GM19193 (cell line): ENCODE data around the gene FSIP2.

Experiments used
- POLR2A ChIP-seq: IDR thresholded peaks from 4 replicates; pipeline ENCODE4 v1.6.1; 2011; ENCODE audit not compliant: insufficient read depth, insufficient read length; ENCODE audit errors: extremely low read depth

Gene FSIP2

GRCh38 chr2:185860321-185860720 lies 121.7 kb downstream of the FSIP2 start:
- TF ChIP-seq POLR2A: no peak

GRCh38 chr2:185862657-185863398 lies 124.2 kb downstream of the FSIP2 start:
- TF ChIP-seq POLR2A: no peak

GRCh38 chr2:185875136-185875931 lies 136.7 kb downstream of the FSIP2 start:
- TF ChIP-seq POLR2A: no peak

GRCh38 chr2:185876234-185876633 lies 137.6 kb downstream of the FSIP2 start:
- TF ChIP-seq POLR2A: no peak

- no peak for TF ChIP-seq POLR2A
Observed at GRCh38 chr2:185880396-185880795, 141.8 kb downstream of the FSIP2 start.
